Skeletal muscle tissue (tissue), 4 donors: ENCODE data around the gene SMIM21. TPM values are rescaled to one million over a fixed set of nuclear protein-coding genes. Genes with fewer than 3 reads are reported as not detected.

Experiments
- H3K27ac ChIP-seq: one replicate; pipeline ENCODE4 v1.7.0; 2013; ENCODE audit warnings: mild to moderate bottlenecking, low read depth, low read length, inconsistent platforms
- H3K27me3 ChIP-seq, 3 donors: one replicate each; pipeline ENCODE4 v1.7.0; 2013; ENCODE audit warnings: low read length in 3 of 3; ENCODE audit not compliant: control insufficient read depth in 3 of 3, insufficient read depth in 3 of 3
- H3K36me3 ChIP-seq, 3 donors: one replicate each; pipeline ENCODE4 v1.7.0; 2013; ENCODE audit warnings: low read length in 3 of 3; ENCODE audit not compliant: control insufficient read depth in 3 of 3, insufficient read depth in 3 of 3
- H3K4me1 ChIP-seq, 3 donors: one replicate each; pipeline ENCODE4 v1.7.0; 2013; ENCODE audit warnings: low read length in 3 of 3, mild to moderate bottlenecking in 3 of 3; ENCODE audit not compliant: control insufficient read depth in 3 of 3, insufficient read depth in 3 of 3
- H3K4me3 ChIP-seq, 3 donors: one replicate each; pipeline ENCODE4 v1.7.0; 2013; ENCODE audit warnings: low read length in 3 of 3
- H3K9ac ChIP-seq, 3 donors: one replicate each; pipeline ENCODE4 v1.7.0; 2013; ENCODE audit warnings: low read length in 3 of 3, mild to moderate bottlenecking in 3 of 3, moderate library complexity in 2 of 3, low read depth in 1 of 3
- H3K9me3 ChIP-seq, 3 donors: one replicate each; pipeline ENCODE4 v1.7.0; 2013; ENCODE audit warnings: low read length in 3 of 3; ENCODE audit not compliant: control insufficient read depth in 3 of 3
- total RNA-seq: library from RNA; depleted of rRNA; stranded (reverse); fragments of >200 nt; gene quantifications from one replicate; pipeline ENCODE4 v1.2.3, GENCODE V29; 2014
- donor health status: Osteomylitis.

SMIM21 gene
- total RNA-seq, 1 donor from 2014 or later, result not detected

- Histone ChIP-seq H3K36me3 (no peaks in the 10 kb centered on the region), H3K9me3 (no peaks in the 10 kb centered on the region), H3K27me3 (peaks cover 0 to 5% (median 4%) of the 10 kb centered on the region in 3 donors), H3K4me3 (no peak overlapping the region), H3K9ac (no peak overlapping the region), H3K4me1 (no peaks in the 10 kb centered on the region), H3K27ac (no peak overlapping the region)
Observed at GRCh38 chr18:75407468-75408437, 19.8 kb downstream of the SMIM21 start.

GRCh38 chr18:75406491-75407445 lies 20.7 kb downstream of the SMIM21 start:
- Histone ChIP-seq H3K4me3 (no peak overlapping the region), H3K27me3 (peaks cover 0 to 5% (median 4%) of the 10 kb centered on the region in 3 donors), H3K9me3 (no peaks in the 10 kb centered on the region), H3K36me3 (no peaks in the 10 kb centered on the region), H3K9ac (no peak overlapping the region), H3K4me1 (no peaks in the 10 kb centered on the region), H3K27ac (no peak overlapping the region)

- peaks cover 0 to 5% (median 4%) of the 10 kb centered on the region in 3 donors for H3K27me3 ChIP-seq
- H3K9me3 ChIP-seq, result no peaks in the 10 kb centered on the region
- no peak overlapping the region for H3K4me3 ChIP-seq
- no peaks in the 10 kb centered on the region for H3K4me1 ChIP-seq
- no peak overlapping the region for H3K27ac ChIP-seq
- H3K36me3 ChIP-seq, result no peaks in the 10 kb centered on the region
- H3K9ac ChIP-seq, result no peak overlapping the region
Observed at GRCh38 chr18:75405351-75405750, 22.2 kb downstream of the SMIM21 start.

GRCh38 chr18:75400366-75400765 lies 27.1 kb downstream of the SMIM21 start:
- Histone ChIP-seq H3K36me3 (no peaks in the 10 kb centered on the region), H3K27ac (no peak overlapping the region), H3K9ac (no peak overlapping the region), H3K4me1 (no peaks in the 10 kb centered on the region), H3K4me3 (no peak overlapping the region), H3K9me3 (no peaks in the 10 kb centered on the region), H3K27me3 (peaks cover 0 to 4% (median 2%) of the 10 kb centered on the region in 3 donors)

- H3K27ac ChIP-seq, result no peak overlapping the region
- no peaks in the 10 kb centered on the region for H3K9me3 ChIP-seq
Observed at GRCh38 chr18:75395137-75395536, 32.4 kb downstream of the SMIM21 start.

GRCh38 chr18:75393721-75394120 lies 33.8 kb downstream of the SMIM21 start:
- H3K36me3 ChIP-seq, result no peaks in the 10 kb centered on the region
- H3K4me1 ChIP-seq, result peaks cover 0 to 3% (median 0%) of the 10 kb centered on the region in 3 donors
- H3K27me3 ChIP-seq, result peaks cover 0 to 10% (median 3%) of the 10 kb centered on the region in 3 donors
- H3K27ac ChIP-seq, result no peak overlapping the region
- H3K9ac ChIP-seq, result no peak overlapping the region
- H3K4me3 ChIP-seq, result no peak overlapping the region
- no peaks in the 10 kb centered on the region for H3K9me3 ChIP-seq

More at GRCh38 chr18:75395137-75395536, 32.4 kb downstream of the SMIM21 start:
- Histone ChIP-seq H3K4me1 (peaks cover 0 to 3% (median 0%) of the 10 kb centered on the region in 3 donors), H3K36me3 (no peaks in the 10 kb centered on the region), H3K27me3 (peaks cover 0 to 10% (median 2%) of the 10 kb centered on the region in 3 donors), H3K9ac (no peak overlapping the region), H3K4me3 (no peak overlapping the region)

GRCh38 chr18:75392226-75392578 lies 35.3 kb downstream of the SMIM21 start:
- Histone ChIP-seq H3K9me3 (no peaks in the 10 kb centered on the region), H3K36me3 (no peaks in the 10 kb centered on the region), H3K27ac (no peak overlapping the region), H3K9ac (no peak overlapping the region), H3K27me3 (peaks cover 0 to 10% (median 3%) of the 10 kb centered on the region in 3 donors), H3K4me1 (peaks cover 0 to 3% (median 0%) of the 10 kb centered on the region in 3 donors), H3K4me3 (no peak overlapping the region)

GRCh38 chr18:75391279-75392225 lies 36.0 kb downstream of the SMIM21 start:
- H3K36me3 ChIP-seq, result no peaks in the 10 kb centered on the region
- no peak overlapping the region for H3K4me3 ChIP-seq
- no peak overlapping the region for H3K27ac ChIP-seq
- no peaks in the 10 kb centered on the region for H3K9me3 ChIP-seq
- H3K9ac ChIP-seq, result no peak overlapping the region
- peaks cover 0 to 3% (median 0%) of the 10 kb centered on the region in 3 donors for H3K4me1 ChIP-seq
- H3K27me3 ChIP-seq, result peaks cover 0 to 10% (median 4%) of the 10 kb centered on the region in 3 donors

- H3K27ac ChIP-seq, result no peak overlapping the region
- peaks cover 0 to 10% (median 5%) of the 10 kb centered on the region in 3 donors for H3K27me3 ChIP-seq
- H3K36me3 ChIP-seq, result no peaks in the 10 kb centered on the region
- H3K4me1 ChIP-seq, result peaks cover 0 to 3% (median 0%) of the 10 kb centered on the region in 3 donors
- no peaks in the 10 kb centered on the region for H3K9me3 ChIP-seq
- no peak overlapping the region for H3K9ac ChIP-seq
- no peak overlapping the region for H3K4me3 ChIP-seq
Observed at GRCh38 chr18:75390854-75391253, 36.6 kb downstream of the SMIM21 start.
